Activated T-helper 2 cell treated with anti-CD3 and anti-CD28 coated beads, Interferon-gamma antibody, Interleukin-2, Interleukin-4, amounts not matched to agents 10 μg/mL and 5 μg/mL and 100 μg/mL, durations not matched to agents 14 hours and 24 hours and 36 hours (primary cell): ENCODE measurements around the gene CYB5B. TPM values are rescaled to one million over a fixed set of nuclear protein-coding genes. Genes with fewer than 3 reads are reported as not detected.
A peak's percentile ranks its signal among the peaks of the same experiment; 100 is the strongest.
"Not testable (repeated sequence)": the region's sequence is repeated elsewhere in the genome, so short reads cannot be mapped to it uniquely, and the experiment has no call there.

ENCODE experiments used
- DNase-seq: peaks from one replicate; pipeline ENCODE4 v3.0.0; 2021; ENCODE audit warnings: low spot score
- H3K27ac Mint-ChIP-seq: one replicate; pipeline ENCODE4 v1.8.0; 2021; ENCODE audit warnings: mixed read lengths
- H3K27me3 Mint-ChIP-seq: one replicate; pipeline ENCODE4 v1.8.0; 2021; ENCODE audit warnings: low read depth, mixed read lengths
- H3K36me3 Mint-ChIP-seq: one replicate; pipeline ENCODE4 v1.8.0; 2021; ENCODE audit warnings: low read depth, mixed read lengths
- H3K4me1 Mint-ChIP-seq: one replicate; pipeline ENCODE4 v1.8.0; 2021; ENCODE audit warnings: low read depth, mixed read lengths
- H3K4me3 Mint-ChIP-seq: one replicate; pipeline ENCODE4 v1.8.0; 2021; ENCODE audit warnings: low read depth, mild to moderate bottlenecking, moderate library complexity, mixed read lengths
- H3K9me3 Mint-ChIP-seq: one replicate; pipeline ENCODE4 v1.8.0; 2021; ENCODE audit warnings: mixed read lengths
- intact Hi-C: fragments of 100-400 bp; cut with micrococcal nuclease; formaldehyde crosslinking; loops from one replicate; pipeline ENCODE4 v1.15.1; 2023
- total RNA-seq: library from RNA; stranded (reverse); gene quantifications from 2 replicates; pipeline ENCODE4 v1.2.3, GENCODE V29; 2022

Gene CYB5B
- total RNA-seq, 1 donor from 2014 or later: 201 TPM

DNA sequence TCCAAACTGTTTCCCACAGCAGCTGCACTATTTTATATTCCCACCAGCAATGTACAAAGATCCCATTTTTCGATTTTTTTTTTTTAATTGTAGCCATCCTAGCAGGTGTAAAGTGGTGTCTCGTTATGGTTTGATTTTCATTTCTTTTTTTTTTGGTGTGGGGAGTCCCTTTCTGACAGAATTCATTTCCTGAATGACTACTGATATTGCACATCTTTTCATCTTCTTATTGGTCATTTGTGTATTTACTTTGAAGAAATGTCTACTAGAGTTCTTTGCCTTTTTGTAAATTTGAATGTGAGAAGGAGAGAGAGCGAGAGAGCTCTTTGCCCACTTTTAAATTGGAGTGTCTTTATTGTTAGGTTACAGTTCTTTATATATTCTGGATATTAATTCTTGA lies 14.0 kb downstream of the CYB5B start:
- intact Hi-C loops: no loop called here
- peak overlapping the region; percentile 69 for H3K27ac Mint-ChIP-seq
- H3K36me3 Mint-ChIP-seq: peaks cover 63% of the 10 kb centered on the region
- no peaks in the 10 kb centered on the region for H3K9me3 Mint-ChIP-seq
- no peaks in the 10 kb centered on the region for H3K27me3 Mint-ChIP-seq
- DNase-seq: no peak
- peaks cover 61% of the 10 kb centered on the region for H3K4me1 Mint-ChIP-seq
- H3K4me3 Mint-ChIP-seq: no peak overlapping the region

DNA sequence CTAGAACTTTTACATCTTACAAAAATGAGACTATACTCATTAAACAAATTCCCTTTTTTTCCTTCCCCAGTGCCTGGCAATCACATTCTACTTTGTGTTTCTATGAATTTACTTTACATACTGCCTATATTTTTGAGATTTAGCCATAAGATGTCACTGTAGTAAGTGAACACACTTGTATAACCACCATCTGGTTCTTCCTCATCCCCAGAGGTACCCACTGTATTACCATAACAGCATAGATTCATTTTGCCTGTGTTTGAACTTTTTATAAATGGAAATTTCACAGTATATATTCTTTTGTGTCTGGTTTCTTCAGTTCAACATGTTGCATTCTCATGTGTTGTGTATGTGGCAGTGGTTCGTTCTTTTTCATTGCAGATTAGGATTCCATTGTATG lies 15.8 kb downstream of the CYB5B start:
- H3K36me3 Mint-ChIP-seq: peaks cover 58% of the 10 kb centered on the region
- H3K4me1 Mint-ChIP-seq: peaks cover 59% of the 10 kb centered on the region
- no peak overlapping the region for H3K4me3 Mint-ChIP-seq
- peak overlapping the region; percentile 59 for H3K27ac Mint-ChIP-seq
- no peaks in the 10 kb centered on the region for H3K27me3 Mint-ChIP-seq
- no peak for DNase-seq
- no peaks in the 10 kb centered on the region for H3K9me3 Mint-ChIP-seq
- intact Hi-C loops: no loop called here

DNA sequence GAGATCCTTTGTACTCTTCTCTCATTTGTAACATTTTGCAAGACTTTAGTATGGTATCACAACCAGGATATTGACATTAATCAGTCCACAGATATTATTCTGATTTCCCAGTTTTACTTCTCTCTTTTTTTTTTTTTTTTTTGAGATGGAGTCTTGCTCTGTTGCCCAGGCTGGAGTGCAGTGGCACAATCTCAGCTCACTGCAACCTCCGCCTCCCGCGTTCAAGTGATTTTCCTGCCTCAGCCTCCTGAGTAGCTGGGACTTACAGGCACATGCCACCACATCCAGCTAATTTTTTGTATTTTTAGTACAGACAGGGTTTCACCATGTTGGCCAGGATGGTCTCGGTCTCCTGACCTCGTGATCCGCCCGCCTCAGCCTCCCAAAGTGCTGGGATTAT lies 16.6 kb downstream of the CYB5B start:
- DNase-seq, H3K4me3 Mint-ChIP-seq, H3K27me3 Mint-ChIP-seq, H3K27ac Mint-ChIP-seq, H3K9me3 Mint-ChIP-seq, intact Hi-C loops: not testable (repeated sequence)
- peaks cover 52% of the 10 kb centered on the region for H3K36me3 Mint-ChIP-seq
- peaks cover 56% of the 10 kb centered on the region for H3K4me1 Mint-ChIP-seq

DNA sequence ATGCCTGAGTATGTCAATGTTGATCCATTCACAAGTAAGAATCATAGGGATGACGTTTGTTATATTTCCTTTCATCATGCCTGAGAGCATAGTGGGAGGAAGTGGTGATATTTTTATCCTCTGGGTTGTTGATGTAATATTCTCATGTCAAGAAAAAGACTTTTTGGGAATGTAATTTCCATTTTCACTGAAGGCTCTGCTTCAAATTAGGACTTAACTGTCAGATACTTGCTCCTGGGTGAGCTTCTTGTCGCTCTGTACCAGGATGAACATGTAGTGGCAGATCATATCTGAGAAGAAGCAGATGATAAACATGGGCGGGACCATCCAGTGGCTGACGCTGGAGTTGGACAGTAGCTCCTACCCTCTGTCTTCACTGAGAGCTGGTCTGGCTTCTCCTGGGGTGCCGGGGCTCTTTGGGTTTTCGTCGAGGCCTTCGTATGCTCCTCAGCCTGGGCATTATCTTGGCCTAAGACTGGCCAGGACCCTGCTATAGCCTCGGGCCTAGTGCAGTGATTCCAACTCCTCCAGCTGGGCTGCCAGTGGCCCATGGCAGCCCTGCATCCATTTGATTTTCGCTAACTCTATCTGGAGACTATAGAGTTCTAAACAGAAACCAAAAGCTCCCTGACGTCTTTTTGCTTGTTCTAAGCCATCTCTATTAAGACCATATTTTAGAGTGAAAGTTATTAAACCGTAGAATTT lies 19.7 kb downstream of the CYB5B start:
- peak overlapping the region; percentile 70 for H3K4me3 Mint-ChIP-seq
- peak overlapping the region; percentile 92 for H3K27ac Mint-ChIP-seq
- no peak for DNase-seq
- peaks cover 42% of the 10 kb centered on the region for H3K4me1 Mint-ChIP-seq
- H3K9me3 Mint-ChIP-seq: no peaks in the 10 kb centered on the region
- intact Hi-C loops: loop anchor here (2.0 kb wide), 1 partner anchor 19 kb away; the partner anchor contains the start of gene CYB5B
- H3K36me3 Mint-ChIP-seq: peaks cover 48% of the 10 kb centered on the region
- no peaks in the 10 kb centered on the region for H3K27me3 Mint-ChIP-seq

DNA sequence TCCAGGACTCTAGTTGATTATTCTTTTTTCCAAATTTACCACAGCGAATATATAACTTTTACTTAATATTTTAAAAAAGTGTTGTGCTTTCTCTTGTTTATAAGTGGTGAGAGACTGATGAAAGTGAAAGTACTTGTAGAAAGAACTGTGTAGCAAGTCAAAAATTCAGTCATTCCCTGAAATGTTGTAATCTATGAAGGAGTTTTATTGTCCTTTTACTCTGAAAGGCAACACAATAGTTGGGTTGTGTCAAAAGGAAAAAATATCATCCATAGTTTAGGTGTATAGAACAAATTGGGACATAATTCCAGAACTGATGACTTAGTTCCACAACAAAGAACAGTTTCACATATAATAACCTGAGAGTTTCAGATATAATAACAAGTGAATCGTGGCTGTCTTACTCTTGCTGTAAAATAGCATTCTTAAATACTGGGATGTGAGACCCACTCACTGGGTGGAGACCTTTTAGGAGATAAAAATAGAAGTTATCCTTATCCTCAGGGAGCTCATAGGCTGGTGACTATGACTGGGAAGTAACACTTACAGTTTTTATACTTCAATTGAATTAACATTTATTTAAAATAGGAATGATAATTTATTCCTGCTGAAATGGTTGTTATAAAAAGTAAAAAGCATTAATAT lies 20.6 kb downstream of the CYB5B start:
- no peak for DNase-seq
- no peaks in the 10 kb centered on the region for H3K9me3 Mint-ChIP-seq
- intact Hi-C loops: loop anchor here (2.0 kb wide), 1 partner anchor 20 kb away; the partner anchor contains the start of gene CYB5B
- peaks cover 57% of the 10 kb centered on the region for H3K36me3 Mint-ChIP-seq
- H3K27ac Mint-ChIP-seq: peak overlapping the region; percentile 92
- H3K4me1 Mint-ChIP-seq: peaks cover 47% of the 10 kb centered on the region
- no peaks in the 10 kb centered on the region for H3K27me3 Mint-ChIP-seq
- peak overlapping the region; percentile 70 for H3K4me3 Mint-ChIP-seq

DNA sequence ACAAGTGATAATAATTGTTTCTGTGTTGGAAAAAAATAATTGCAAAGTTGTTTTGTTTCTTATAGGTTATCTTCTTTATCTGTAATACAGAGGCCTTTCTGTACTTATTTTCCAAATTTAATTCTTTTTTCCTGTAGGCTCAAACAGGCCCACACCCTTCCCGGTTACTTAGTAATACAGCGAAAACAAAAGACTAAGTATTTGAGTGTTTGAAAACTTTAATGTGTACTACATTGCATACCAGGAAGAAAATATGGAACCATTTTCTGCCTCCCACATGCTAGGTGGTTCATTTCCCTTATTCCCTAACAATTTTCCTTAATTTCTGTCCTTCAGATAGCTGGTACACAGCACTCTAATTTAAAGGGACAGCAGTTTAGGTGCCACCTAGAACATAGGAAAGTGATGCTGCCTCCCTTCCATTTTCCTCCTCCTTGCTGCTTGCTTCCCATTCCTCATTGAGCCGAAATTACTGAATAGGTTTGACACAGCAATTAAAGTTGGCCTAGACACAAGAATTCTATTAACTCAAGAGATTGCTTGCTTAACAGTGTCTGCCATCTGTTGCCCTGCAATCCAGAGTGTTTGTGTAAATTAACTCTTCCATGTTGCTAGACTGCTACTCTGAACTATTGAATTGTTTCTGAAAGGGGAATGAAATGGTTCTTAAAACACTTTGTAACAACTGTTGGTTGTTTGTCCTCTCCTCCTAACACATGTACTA lies 24.2 kb downstream of the CYB5B start:
- no peak for DNase-seq
- Mint-ChIP-seq H3K9me3 (no peaks in the 10 kb centered on the region), H3K4me3 (no peak overlapping the region), H3K36me3 (peaks cover 73% of the 10 kb centered on the region), H3K27ac (no peak overlapping the region), H3K27me3 (no peaks in the 10 kb centered on the region), H3K4me1 (peaks cover 46% of the 10 kb centered on the region)
- intact Hi-C loops: no loop called here

DNA sequence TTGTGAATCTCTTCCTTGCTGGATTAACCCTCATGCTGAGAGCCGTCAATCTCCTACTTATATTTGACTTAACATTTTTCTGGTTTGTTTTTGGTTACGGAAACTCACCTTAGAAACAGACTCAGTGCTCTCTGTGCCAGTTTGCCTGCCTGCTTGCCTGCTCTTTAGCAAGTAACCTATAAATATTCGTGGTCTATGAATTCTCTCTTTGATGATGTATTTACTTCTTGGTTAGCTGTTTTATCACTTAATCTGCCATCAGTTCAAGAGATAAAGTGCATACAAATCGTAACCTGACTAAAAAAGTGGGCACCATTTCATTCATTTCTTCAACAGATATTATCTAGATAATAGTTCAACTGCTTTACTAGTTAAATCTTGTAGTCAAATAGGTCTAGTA lies 26.7 kb downstream of the CYB5B start:
- peaks cover 42% of the 10 kb centered on the region for H3K4me1 Mint-ChIP-seq
- no peaks in the 10 kb centered on the region for H3K9me3 Mint-ChIP-seq
- H3K4me3 Mint-ChIP-seq: peak overlapping the region; percentile 27
- no peaks in the 10 kb centered on the region for H3K27me3 Mint-ChIP-seq
- intact Hi-C loops: loop anchor here (1.0 kb wide), 3 partner anchors 14 to 113 kb away; no protein-coding TSS in a partner anchor
- H3K27ac Mint-ChIP-seq: peak overlapping the region; percentile 83
- DNase-seq: no peak
- H3K36me3 Mint-ChIP-seq: peaks cover 80% of the 10 kb centered on the region

DNA sequence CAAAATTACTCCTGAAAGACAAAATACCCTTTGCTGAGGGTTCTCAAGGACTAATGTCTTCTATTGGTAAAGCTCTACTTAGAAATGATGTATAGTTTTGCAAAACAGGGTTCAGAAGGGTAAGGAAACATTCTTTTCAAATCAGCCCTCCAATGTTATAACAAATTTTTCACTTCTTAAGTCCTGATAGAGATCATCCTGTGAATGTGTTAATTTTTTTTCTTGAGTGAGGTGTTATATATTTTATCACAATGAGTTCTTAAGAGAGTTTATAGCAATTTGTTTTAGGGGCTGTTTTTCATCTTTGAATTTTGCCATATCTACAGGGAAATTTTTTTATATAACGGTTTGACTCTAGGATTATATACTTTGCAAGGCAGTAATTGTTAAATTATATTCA lies 29.5 kb downstream of the CYB5B start:
- no peaks in the 10 kb centered on the region for H3K9me3 Mint-ChIP-seq
- DNase-seq: no peak
- H3K36me3 Mint-ChIP-seq: peaks cover 77% of the 10 kb centered on the region
- peak overlapping the region; percentile 22 for H3K27ac Mint-ChIP-seq
- intact Hi-C loops: no loop called here
- H3K4me3 Mint-ChIP-seq: no peak overlapping the region
- H3K4me1 Mint-ChIP-seq: peaks cover 41% of the 10 kb centered on the region
- no peaks in the 10 kb centered on the region for H3K27me3 Mint-ChIP-seq

DNA sequence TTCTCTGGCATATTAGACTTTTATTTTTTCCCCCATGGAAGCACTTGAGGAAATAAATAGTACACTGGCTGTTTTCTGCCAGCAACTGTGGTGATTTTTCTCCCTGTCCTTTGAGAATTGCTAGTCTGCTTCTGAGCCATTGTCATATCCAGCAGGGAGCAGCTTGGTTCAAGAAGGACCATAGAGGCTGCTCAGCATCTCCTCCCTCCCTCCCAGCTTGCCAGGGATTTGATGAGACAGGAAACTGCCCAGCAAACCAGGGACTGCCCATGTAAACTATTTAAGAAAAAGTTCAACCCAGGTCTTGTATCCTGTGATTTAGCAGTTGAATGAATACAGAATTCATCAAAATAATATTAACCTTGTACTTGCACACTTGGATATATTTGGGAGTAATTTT lies 39.5 kb downstream of the CYB5B start:
- no peak for DNase-seq
- H3K4me3 Mint-ChIP-seq: no peak overlapping the region
- no peaks in the 10 kb centered on the region for H3K9me3 Mint-ChIP-seq
- H3K27me3 Mint-ChIP-seq: no peaks in the 10 kb centered on the region
- H3K27ac Mint-ChIP-seq: peak overlapping the region; percentile 78
- H3K4me1 Mint-ChIP-seq: peaks cover 55% of the 10 kb centered on the region
- intact Hi-C loops: loop anchor here (2.0 kb wide), 2 partner anchors 39 to 67 kb away; partner anchors contain the start of gene CYB5B
- H3K36me3 Mint-ChIP-seq: peaks cover 60% of the 10 kb centered on the region

DNA sequence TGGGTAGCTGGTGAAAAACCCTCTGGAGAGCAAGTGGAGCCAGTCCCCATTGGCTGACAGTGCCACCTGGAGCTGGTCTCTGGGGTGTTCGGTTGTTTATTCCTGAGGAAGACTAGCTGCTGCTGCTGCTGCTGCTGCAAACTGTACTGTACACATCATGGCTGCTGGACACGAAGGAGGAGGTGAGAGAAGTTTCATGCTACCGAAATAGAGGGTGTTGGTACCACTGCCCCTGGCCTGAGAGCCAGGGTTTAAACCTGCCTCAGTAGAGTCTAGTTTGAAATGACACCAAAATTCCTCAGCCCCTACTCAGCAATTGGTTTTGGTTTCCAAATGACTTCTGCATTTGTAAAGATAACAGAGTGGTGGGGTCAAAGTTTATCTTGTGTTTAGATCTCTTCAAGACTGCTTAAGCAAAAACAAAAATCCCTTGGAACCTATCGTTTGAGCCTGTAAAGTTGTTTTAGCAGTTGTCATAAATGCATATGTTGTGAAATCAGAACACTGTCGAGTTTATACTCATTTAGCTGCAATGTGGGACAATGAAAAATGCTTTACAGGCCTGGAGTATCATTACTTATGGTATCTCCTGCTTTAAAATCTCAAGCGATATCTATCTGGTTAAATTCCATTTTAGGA lies 40.8 kb downstream of the CYB5B start:
- peaks cover 51% of the 10 kb centered on the region for H3K36me3 Mint-ChIP-seq
- H3K9me3 Mint-ChIP-seq: no peaks in the 10 kb centered on the region
- H3K4me3 Mint-ChIP-seq: peak overlapping the region; percentile 59
- H3K4me1 Mint-ChIP-seq: peaks cover 64% of the 10 kb centered on the region
- H3K27ac Mint-ChIP-seq: peak overlapping the region; percentile 93
- intact Hi-C loops: loop anchor here (1.0 to 5.0 kb wide), 6 partner anchors 10 to 99 kb away; partner anchors contain the start of gene CYB5B
- DNase-seq: peak; percentile 27
- no peaks in the 10 kb centered on the region for H3K27me3 Mint-ChIP-seq

DNA sequence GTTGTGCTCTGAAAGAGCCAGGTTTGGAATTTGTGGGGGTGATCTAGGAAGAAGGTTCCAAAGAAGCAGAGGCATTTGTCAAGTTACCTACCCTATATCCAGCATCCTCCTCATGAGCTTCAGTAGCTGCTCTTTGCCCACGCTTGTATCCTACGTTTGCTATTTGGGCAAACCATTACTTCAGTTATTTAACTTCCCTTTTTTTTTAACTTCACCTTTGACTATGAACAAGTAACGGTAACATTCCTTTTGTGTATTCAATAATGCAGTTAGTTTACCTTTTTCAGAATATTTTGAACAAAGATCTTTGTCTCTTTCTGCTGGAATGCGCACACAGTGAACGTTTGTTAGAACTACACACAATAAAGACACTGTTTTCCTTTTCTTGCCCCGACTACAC lies 41.5 kb downstream of the CYB5B start:
- H3K4me3 Mint-ChIP-seq: peak overlapping the region; percentile 10
- H3K27me3 Mint-ChIP-seq: no peaks in the 10 kb centered on the region
- DNase-seq: no peak
- H3K9me3 Mint-ChIP-seq: no peaks in the 10 kb centered on the region
- H3K4me1 Mint-ChIP-seq: peaks cover 66% of the 10 kb centered on the region
- intact Hi-C loops: loop anchor here (1.0 to 5.0 kb wide), 6 partner anchors 11 to 98 kb away; partner anchors contain the start of gene CYB5B
- H3K27ac Mint-ChIP-seq: peak overlapping the region; percentile 93
- H3K36me3 Mint-ChIP-seq: peaks cover 47% of the 10 kb centered on the region

DNA sequence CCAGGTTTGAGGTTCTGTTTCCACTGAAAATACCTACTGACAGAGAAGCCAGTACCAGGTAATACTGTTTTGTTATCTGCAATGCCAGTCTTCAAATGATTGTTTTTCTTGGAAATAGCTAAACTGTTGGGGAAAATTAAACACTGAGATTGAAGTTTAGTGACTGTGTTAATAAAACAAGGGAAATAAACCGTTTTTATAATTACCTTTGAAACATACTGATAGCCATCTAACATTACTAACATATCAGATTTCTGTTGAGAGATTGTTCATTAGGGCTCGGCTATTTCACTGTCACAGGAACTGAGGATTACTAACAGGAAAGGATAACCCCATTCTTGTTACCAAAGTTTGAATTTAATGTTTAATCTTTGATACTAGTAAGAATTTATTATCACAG lies 42.1 kb downstream of the CYB5B start:
- Mint-ChIP-seq H3K4me1 (peaks cover 69% of the 10 kb centered on the region), H3K9me3 (no peaks in the 10 kb centered on the region), H3K27ac (peak overlapping the region; percentile 93), H3K36me3 (peaks cover 46% of the 10 kb centered on the region), H3K4me3 (no peak overlapping the region), H3K27me3 (no peaks in the 10 kb centered on the region)
- intact Hi-C loops: loop anchor here (5.0 kb wide), 1 partner anchor 69 kb away; no protein-coding TSS in a partner anchor
- no peak for DNase-seq
